ENCODE results near the gene SEMA5A.
A peak's percentile ranks its signal among the peaks of the same experiment; 100 is the strongest.

DNA sequence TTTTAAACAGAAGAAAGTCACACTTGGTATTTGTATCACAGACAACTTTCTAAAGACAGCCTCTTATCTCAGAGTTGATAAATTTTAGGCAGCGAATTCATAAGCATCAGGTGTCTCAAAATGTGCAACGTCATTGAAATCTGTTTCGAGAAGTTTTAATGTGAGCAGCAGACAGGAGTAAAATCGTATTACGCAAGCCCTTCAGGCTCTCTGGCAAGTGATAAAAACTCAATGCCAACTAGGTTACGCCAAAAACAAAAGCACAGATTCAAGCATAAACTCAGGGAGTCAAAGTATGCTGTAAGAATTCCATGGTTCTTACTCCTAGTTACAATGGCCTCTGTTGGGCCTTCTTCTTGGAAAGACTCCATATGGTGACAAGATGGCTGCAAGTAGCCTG is 244.7 kb downstream of the SEMA5A start:
- TF ChIP-seq POLR2A (IDR thresholded peaks at IDR 0.05) (no peak), CTCF (IDR thresholded peaks at IDR 0.05) (no peak), POLR2AphosphoS5 (IDR thresholded peaks at IDR 0.05; ENCODE audit: insufficient read depth in 1 of 2, low read depth in 1 of 2) (peak in 1 of 2 donors; percentile 24)
